M059J (cell line): ENCODE data around the gene CLSTN3. TPM values are rescaled to one million over a fixed set of nuclear protein-coding genes. Genes with fewer than 3 reads are reported as not detected.
A peak's percentile ranks its signal among the peaks of the same experiment; 100 is the strongest.
"Not testable (repeated sequence)": the region's sequence is repeated elsewhere in the genome, so short reads cannot be mapped to it uniquely, and the experiment has no call there.

Source experiments
- DNase-seq: peaks from one replicate; pipeline ENCODE4 v3.0.0-alpha.2; 2012; ENCODE audit warnings: low read depth
- total RNA-seq: library from RNA; depleted of rRNA; stranded (reverse); fragments of >200 nt; shearing (Covaris generic); gene quantifications from 2 replicates; pipeline ENCODE4 v1.2.3, GENCODE V29; 2014

CLSTN3 gene
- total RNA-seq, 1 experiment from 2014 or later: 29.7 TPM

- no peak for DNase-seq
Measured at GRCh38 chr12:7150356-7150755, 20.2 kb downstream of the CLSTN3 start.

GRCh38 chr12:7150841-7151240 is 20.7 kb downstream of the CLSTN3 start:
- DNase-seq: no peak

GRCh38 chr12:7151532-7151931 is 21.4 kb downstream of the CLSTN3 start:
- no peak for DNase-seq

GRCh38 chr12:7152818-7153217 is 22.6 kb downstream of the CLSTN3 start:
- no peak for DNase-seq

GRCh38 chr12:7154042-7154441 is 23.9 kb downstream of the CLSTN3 start:
- DNase-seq: no peak

GRCh38 chr12:7154901-7155470 is 24.8 kb downstream of the CLSTN3 start:
- DNase-seq: no peak

- no peak for DNase-seq
Measured at GRCh38 chr12:7155471-7156034, 25.4 kb downstream of the CLSTN3 start.

GRCh38 chr12:7156259-7157197 is 26.4 kb downstream of the CLSTN3 start:
- no peak for DNase-seq

GRCh38 chr12:7157391-7157790 is 27.2 kb downstream of the CLSTN3 start:
- no peak for DNase-seq

GRCh38 chr12:7158781-7159609 is 28.8 kb downstream of the CLSTN3 start:
- no peak for DNase-seq

- no peak for DNase-seq
Measured at GRCh38 chr12:7160183-7160582, 30.0 kb downstream of the CLSTN3 start.

GRCh38 chr12:7161327-7161726 is 31.2 kb downstream of the CLSTN3 start:
- DNase-seq: no peak

GRCh38 chr12:7161811-7162210 is 31.6 kb downstream of the CLSTN3 start:
- DNase-seq: peak; percentile 13

GRCh38 chr12:7162691-7163114 is 32.5 kb downstream of the CLSTN3 start:
- DNase-seq: peak; percentile 25

- DNase-seq: no peak
Measured at GRCh38 chr12:7169951-7170350, 39.8 kb downstream of the CLSTN3 start.

GRCh38 chr12:7171854-7172253 is 41.7 kb downstream of the CLSTN3 start:
- no peak for DNase-seq

GRCh38 chr12:7175493-7175892 is 45.3 kb downstream of the CLSTN3 start:
- DNase-seq: no peak

GRCh38 chr12:7176595-7176994 is 46.4 kb downstream of the CLSTN3 start:
- no peak for DNase-seq

GRCh38 chr12:7178481-7178880 is 48.3 kb downstream of the CLSTN3 start:
- DNase-seq: no peak

GRCh38 chr12:7180685-7181084 is 50.5 kb downstream of the CLSTN3 start:
- DNase-seq: peak; percentile 62

- not testable (repeated sequence) for DNase-seq
Measured at GRCh38 chr12:7186058-7186457, 55.9 kb downstream of the CLSTN3 start.
